ENCODE results near the gene SLC22A6.
A peak's percentile ranks its signal among the peaks of the same experiment; 100 is the strongest.

Gene SLC22A6

DNA sequence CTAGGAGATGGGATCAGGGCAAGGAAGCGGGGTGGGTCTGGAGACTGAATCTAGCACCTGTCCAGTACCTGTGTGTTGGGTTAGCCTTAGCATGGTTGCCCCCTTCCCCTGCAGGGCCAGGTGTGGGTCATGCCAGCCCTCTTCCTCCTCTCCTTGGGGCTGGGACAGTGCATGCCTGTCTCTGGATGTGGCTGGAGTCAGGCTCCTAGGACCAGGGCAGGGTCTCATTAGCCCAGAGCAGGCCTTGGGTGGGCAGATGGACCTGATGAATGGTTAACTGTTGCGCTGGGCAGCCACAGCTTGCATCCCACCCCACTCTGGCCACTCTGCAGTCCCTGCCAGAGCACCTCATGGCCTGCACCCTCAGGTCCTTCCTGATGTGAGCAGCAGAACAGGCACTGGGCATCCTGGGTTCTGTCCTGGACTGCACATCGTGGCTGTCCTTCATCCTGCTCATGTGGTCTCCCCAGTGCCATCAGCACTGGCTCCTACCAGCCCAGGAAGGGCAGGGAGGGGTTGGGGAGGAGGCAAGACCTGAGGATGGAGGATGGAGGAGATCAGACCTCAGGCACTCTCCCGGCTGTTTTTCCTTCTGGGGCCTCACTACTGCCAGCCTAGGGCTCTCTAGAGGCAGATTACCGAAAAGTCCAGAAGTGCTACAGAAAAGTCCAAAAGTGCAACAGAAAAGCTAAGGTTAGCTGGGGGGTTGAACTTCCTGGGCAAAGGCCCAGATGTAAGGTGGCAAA lies 50.8 kb downstream of the SLC22A6 start:
- no peaks in the 10 kb centered on the region for H3K36me3 Mint-ChIP-seq (ENCODE audit: insufficient read depth)
- H3K4me3 Mint-ChIP-seq: no peak overlapping the region
- no peak overlapping the region for H3K27ac Mint-ChIP-seq
- no peaks in the 10 kb centered on the region for H3K9me3 Mint-ChIP-seq
- H3K27me3 Mint-ChIP-seq: peaks cover 18 to 53% of the 10 kb centered on the region in 2 donors
- no peak for ATAC-seq (replicated peaks)
- DNase-seq: no peak
- no peaks in the 10 kb centered on the region for H3K4me1 Mint-ChIP-seq (ENCODE audit: low read depth in 2 of 2)

GRCh38 chr11:62933285-62933684 lies 51.5 kb downstream of the SLC22A6 start:
- no peaks in the 10 kb centered on the region for H3K4me1 Mint-ChIP-seq (ENCODE audit: low read depth in 2 of 2)
- H3K4me3 Mint-ChIP-seq: no peak overlapping the region
- H3K27ac Mint-ChIP-seq: no peak overlapping the region
- H3K27me3 Mint-ChIP-seq: peaks cover 24 to 56% of the 10 kb centered on the region in 2 donors
- no peaks in the 10 kb centered on the region for H3K36me3 Mint-ChIP-seq (ENCODE audit: insufficient read depth)
- ATAC-seq (replicated peaks): no peak
- H3K9me3 Mint-ChIP-seq: no peaks in the 10 kb centered on the region
- no peak for DNase-seq

GRCh38 chr11:62931499-62932278 lies 53.1 kb downstream of the SLC22A6 start:
- no peak overlapping the region for H3K4me3 Mint-ChIP-seq
- ATAC-seq (replicated peaks) (no peak), DNase-seq (no peak)
- no peaks in the 10 kb centered on the region for H3K4me1 Mint-ChIP-seq (ENCODE audit: low read depth in 2 of 2)
- H3K27ac Mint-ChIP-seq: no peak overlapping the region
- H3K27me3 Mint-ChIP-seq: peaks cover 36 to 72% of the 10 kb centered on the region in 2 donors
- H3K9me3 Mint-ChIP-seq: no peaks in the 10 kb centered on the region
- H3K36me3 Mint-ChIP-seq (ENCODE audit: insufficient read depth): peaks cover 4% of the 10 kb centered on the region

- Mint-ChIP-seq H3K4me3 (no peak overlapping the region), H3K27me3 (peaks cover 45 to 82% of the 10 kb centered on the region in 2 donors), H3K9me3 (no peaks in the 10 kb centered on the region), H3K36me3 (ENCODE audit: insufficient read depth) (peaks cover 4% of the 10 kb centered on the region), H3K27ac (no peak overlapping the region), H3K4me1 (ENCODE audit: low read depth in 2 of 2) (peaks cover under 1% of the 10 kb centered on the region in 2 donors)
- DNase-seq: no peak
- ATAC-seq (replicated peaks): no peak
Measured at GRCh38 chr11:62930666-62931065, 54.1 kb downstream of the SLC22A6 start.

GRCh38 chr11:62930157-62930556 lies 54.6 kb downstream of the SLC22A6 start:
- Mint-ChIP-seq H3K27me3 (peaks cover 50 to 87% of the 10 kb centered on the region in 2 donors), H3K27ac (no peak overlapping the region), H3K4me3 (no peak overlapping the region), H3K36me3 (ENCODE audit: insufficient read depth) (peaks cover 5% of the 10 kb centered on the region), H3K4me1 (ENCODE audit: low read depth in 2 of 2) (peaks cover 6% of the 10 kb centered on the region in 2 donors), H3K9me3 (no peaks in the 10 kb centered on the region)
- ATAC-seq (replicated peaks) (no peak), DNase-seq (no peak)

DNA sequence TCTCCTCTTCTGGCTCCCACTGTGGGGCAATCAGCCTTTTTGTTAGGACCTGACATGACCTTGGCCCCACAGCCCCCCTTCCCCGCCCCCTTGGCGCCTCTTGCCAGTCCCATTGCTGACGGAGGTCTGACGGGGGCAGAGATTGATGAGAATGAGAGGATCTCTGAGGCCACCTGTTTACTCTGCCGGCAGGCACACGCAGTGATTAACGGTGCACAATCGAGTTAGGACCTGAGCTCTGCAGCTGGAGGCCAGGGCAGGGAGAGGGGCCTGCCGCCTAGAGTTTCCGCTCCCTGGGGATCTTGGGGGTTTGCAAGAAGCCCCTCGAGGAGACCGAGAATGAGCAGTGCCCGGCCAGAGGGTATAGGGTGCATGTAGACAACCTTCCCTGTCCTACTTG lies 56.8 kb downstream of the SLC22A6 start:
- H3K27ac Mint-ChIP-seq: no peak overlapping the region
- no peaks in the 10 kb centered on the region for H3K9me3 Mint-ChIP-seq
- H3K36me3 Mint-ChIP-seq (ENCODE audit: insufficient read depth): peaks cover 12% of the 10 kb centered on the region
- peaks cover 13 to 14% of the 10 kb centered on the region in 2 donors for H3K4me1 Mint-ChIP-seq (ENCODE audit: low read depth in 2 of 2)
- no peak overlapping the region for H3K4me3 Mint-ChIP-seq
- ATAC-seq (replicated peaks) (no peak), DNase-seq (no peak)
- H3K27me3 Mint-ChIP-seq: peaks cover 61 to 93% of the 10 kb centered on the region in 2 donors

GRCh38 chr11:62926680-62927455 lies 57.9 kb downstream of the SLC22A6 start:
- Mint-ChIP-seq H3K36me3 (ENCODE audit: insufficient read depth) (peaks cover 12% of the 10 kb centered on the region), H3K27me3 (peaks cover 70 to 96% of the 10 kb centered on the region in 2 donors), H3K27ac (no peak overlapping the region), H3K9me3 (no peaks in the 10 kb centered on the region), H3K4me1 (ENCODE audit: low read depth in 2 of 2) (peaks cover 13 to 17% of the 10 kb centered on the region in 2 donors), H3K4me3 (peak overlapping the region; percentile 59 to 75)
- no peak for ATAC-seq (replicated peaks)
- DNase-seq: no peak

Measured in effector memory CD8-positive, alpha-beta T cell (primary cell).